Smooth muscle cell (in vitro differentiated cells): ENCODE results near the gene BICD2. TPM values are rescaled to one million over a fixed set of nuclear protein-coding genes. Genes with fewer than 3 reads are reported as not detected.

Experiments
- DNase-seq: peaks from one replicate; lab custom pipeline; 2025; ENCODE audit not compliant: unreplicated experiment; lab: John Stamatoyannopoulos, UW
- H2AFZ ChIP-seq: fragments of 200-600 bp; sonication (generic); 2 replicates; pipeline ENCODE4 v1.6.0; 2016; ENCODE audit warnings: antibody characterized with exemption, low read depth, mild to moderate bottlenecking
- H3F3A ChIP-seq: fragments of 200-600 bp; sonication (generic); 2 replicates; pipeline ENCODE4 v1.6.0; 2017; ENCODE audit warnings: antibody characterized with exemption, low read depth
- H3K27ac ChIP-seq: fragments of 200-600 bp; sonication (generic); 2 replicates; pipeline ENCODE4 v1.5.1; 2016; ENCODE audit warnings: low read depth, mild to moderate bottlenecking
- H3K27me3 ChIP-seq: fragments of 200-600 bp; sonication (generic); 2 replicates; pipeline ENCODE4 v1.6.1; 2016; ENCODE audit warnings: low read depth, mild to moderate bottlenecking
- H3K36me3 ChIP-seq: fragments of 200-600 bp; sonication (generic); 2 replicates; pipeline ENCODE4 v1.5.1; 2016; ENCODE audit warnings: low read depth
- H3K4me1 ChIP-seq: fragments of 200-600 bp; sonication (generic); 2 replicates; pipeline ENCODE4 v1.5.1; 2016; ENCODE audit warnings: low read depth
- H3K4me2 ChIP-seq: fragments of 200-600 bp; sonication (generic); 2 replicates; pipeline ENCODE4 v1.6.0; 2016; ENCODE audit warnings: mild to moderate bottlenecking
- H3K4me3 ChIP-seq: fragments of 200-600 bp; sonication (generic); 2 replicates; pipeline ENCODE4 v1.5.1; 2016; ENCODE audit warnings: mild to moderate bottlenecking
- H3K79me2 ChIP-seq: fragments of 200-600 bp; sonication (generic); 2 replicates; pipeline ENCODE4 v1.6.0; 2016; ENCODE audit warnings: low read depth, mild to moderate bottlenecking
- H3K9ac ChIP-seq: fragments of 200-600 bp; sonication (generic); 2 replicates; pipeline ENCODE4 v1.6.0; 2016; ENCODE audit warnings: low read depth
- H3K9me3 ChIP-seq: fragments of 200-600 bp; sonication (generic); replicated peaks from 2 replicates; pipeline ENCODE4 v1.5.1; 2016; ENCODE audit warnings: low read depth
- H4K20me1 ChIP-seq: fragments of 200-600 bp; sonication (generic); 2 replicates; pipeline ENCODE4 v1.6.0; 2016; ENCODE audit warnings: low read depth
- WGBS: methylation state at CpG from one replicate; pipeline ENCODE4 v1.1.7; 2016; ENCODE audit warnings: low lambda C conversion rate; 5-methylcytosine and 5-hydroxymethylcytosine counted together
- polyA plus RNA-seq: library from polyadenylated mRNA; unstranded; fragments of >200 nt; fragmentation: Nextera tagmentation; extraction: Ambion mirVana; gene quantifications from 2 replicates; pipeline ENCODE4 v1.2.1, GENCODE V29; 2016
- total RNA-seq: library from RNA; depleted of rRNA; stranded (reverse); fragments of >200 nt; gene quantifications from 2 replicates; pipeline ENCODE4 v1.2.3, GENCODE V29; 2014
- TF ChIP-seq, protein P1 (sequence below): fragments of 200-600 bp; sonication (generic); IDR thresholded peaks from 2 replicates; pipeline ENCODE4 v1.5.1; 2017; ENCODE audit warnings: borderline replicate concordance, mild to moderate bottlenecking, antibody characterized with exemption; ENCODE audit not compliant: insufficient read depth, poor library complexity, severe bottlenecking

BICD2 gene
- total and polyA plus RNA-seq, 2 experiments from 2014 or later: 28.1 to 29.1 TPM

DNA sequence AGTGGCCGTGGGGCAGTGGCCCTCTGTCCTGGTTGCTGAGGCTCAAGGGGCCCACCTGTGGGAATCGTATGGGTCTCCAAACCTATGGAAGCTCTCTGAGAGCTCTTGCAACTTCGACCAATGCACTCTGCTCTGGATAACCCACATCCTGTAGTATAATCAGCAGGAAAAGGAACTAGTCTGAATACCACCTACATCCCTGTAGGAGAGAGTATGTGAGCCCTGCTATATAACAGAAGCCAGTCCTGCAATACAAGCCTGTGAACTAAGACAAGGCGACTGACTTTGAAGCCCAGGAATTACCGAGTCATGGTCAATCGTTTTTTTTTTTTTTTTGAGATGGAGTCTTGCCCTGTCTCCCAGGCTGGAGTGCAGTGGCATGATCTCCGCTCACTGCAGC, 29.8 kb upstream of the BICD2 start:
- no peaks in the 10 kb centered on the region for H4K20me1 ChIP-seq
- 86% methylated on average over 7 of the region's 7 CpGs for WGBS

DNA sequence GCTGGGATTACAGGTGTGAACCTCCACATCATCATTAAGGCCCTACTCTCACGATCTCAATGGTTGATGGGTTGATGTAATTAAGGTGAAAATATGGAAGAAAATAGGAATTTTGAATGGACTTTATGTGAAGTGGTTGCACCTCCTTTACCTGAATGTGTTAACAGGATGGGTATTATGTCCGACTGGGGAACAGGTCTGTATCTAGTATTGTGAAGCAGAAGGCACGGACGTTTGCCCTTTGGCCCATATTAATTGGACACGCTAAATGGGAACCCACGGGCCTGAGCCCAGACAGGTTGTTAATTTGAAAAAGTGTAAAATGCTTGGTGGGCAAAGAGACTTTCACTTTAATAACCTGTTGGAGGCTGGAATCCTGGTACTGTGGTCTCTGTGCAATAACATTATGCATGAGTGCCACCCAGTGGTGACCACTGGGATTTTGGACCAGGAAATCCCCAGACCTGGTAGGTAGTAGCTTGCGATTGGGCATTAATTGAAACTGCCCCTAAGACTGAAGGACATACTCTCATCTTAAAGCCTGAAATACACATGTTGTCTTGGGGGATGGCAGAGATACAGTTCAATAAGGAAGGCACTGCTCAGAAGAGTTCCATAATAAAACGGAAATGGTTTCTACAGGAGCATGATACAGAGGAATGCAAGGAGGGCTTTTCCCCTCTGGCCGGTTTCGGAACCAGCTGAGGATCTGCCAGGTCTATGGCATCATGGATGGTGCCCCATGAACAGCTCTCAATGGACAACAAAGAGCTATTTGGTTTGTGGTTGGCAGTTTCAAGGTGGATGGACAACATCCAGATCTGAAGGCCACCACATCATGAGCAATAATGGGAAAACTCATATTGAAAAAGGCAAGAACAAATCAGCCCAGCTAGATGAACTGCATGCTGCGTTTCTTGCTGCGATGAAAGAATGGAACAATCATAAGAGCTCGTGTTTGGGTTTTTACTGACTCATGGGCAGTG, 26.2 kb upstream of the BICD2 start:
- peaks cover 7% of the 10 kb centered on the region for H3K27me3 ChIP-seq
- 55% methylated on average over 13 of the region's 13 CpGs for WGBS
- H3K27ac ChIP-seq: no peak overlapping the region
- peak; percentile 18 for DNase-seq
- H3K4me1 ChIP-seq: no peaks in the 10 kb centered on the region
- no peak overlapping the region for H3K4me2 ChIP-seq
- no peaks in the 10 kb centered on the region for H3K79me2 ChIP-seq
- H3K36me3 ChIP-seq: no peaks in the 10 kb centered on the region
- no peaks in the 10 kb centered on the region for H3F3A ChIP-seq
- no peak overlapping the region for H3K4me3 ChIP-seq
- H3K9ac ChIP-seq: no peak overlapping the region
- no peak overlapping the region for H2AFZ ChIP-seq
- H3K9me3 ChIP-seq: no peaks in the 10 kb centered on the region
- H4K20me1 ChIP-seq: no peaks in the 10 kb centered on the region
- TF ChIP-seq, protein P1, sequence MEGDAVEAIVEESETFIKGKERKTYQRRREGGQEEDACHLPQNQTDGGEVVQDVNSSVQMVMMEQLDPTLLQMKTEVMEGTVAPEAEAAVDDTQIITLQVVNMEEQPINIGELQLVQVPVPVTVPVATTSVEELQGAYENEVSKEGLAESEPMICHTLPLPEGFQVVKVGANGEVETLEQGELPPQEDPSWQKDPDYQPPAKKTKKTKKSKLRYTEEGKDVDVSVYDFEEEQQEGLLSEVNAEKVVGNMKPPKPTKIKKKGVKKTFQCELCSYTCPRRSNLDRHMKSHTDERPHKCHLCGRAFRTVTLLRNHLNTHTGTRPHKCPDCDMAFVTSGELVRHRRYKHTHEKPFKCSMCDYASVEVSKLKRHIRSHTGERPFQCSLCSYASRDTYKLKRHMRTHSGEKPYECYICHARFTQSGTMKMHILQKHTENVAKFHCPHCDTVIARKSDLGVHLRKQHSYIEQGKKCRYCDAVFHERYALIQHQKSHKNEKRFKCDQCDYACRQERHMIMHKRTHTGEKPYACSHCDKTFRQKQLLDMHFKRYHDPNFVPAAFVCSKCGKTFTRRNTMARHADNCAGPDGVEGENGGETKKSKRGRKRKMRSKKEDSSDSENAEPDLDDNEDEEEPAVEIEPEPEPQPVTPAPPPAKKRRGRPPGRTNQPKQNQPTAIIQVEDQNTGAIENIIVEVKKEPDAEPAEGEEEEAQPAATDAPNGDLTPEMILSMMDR: peak; percentile 80

More for the DNA sequence above, 29.8 kb upstream of the BICD2 start:
- H3K9me3 ChIP-seq: no peaks in the 10 kb centered on the region
- no peaks in the 10 kb centered on the region for H3K79me2 ChIP-seq
- no peak overlapping the region for H3K27ac ChIP-seq
- TF ChIP-seq, protein P1: no peak
- H3K4me2 ChIP-seq: no peak overlapping the region
- no peaks in the 10 kb centered on the region for H3F3A ChIP-seq
- no peak for DNase-seq
- no peak overlapping the region for H2AFZ ChIP-seq
- no peak overlapping the region for H3K9ac ChIP-seq
- no peaks in the 10 kb centered on the region for H3K4me1 ChIP-seq
- peaks cover 29% of the 10 kb centered on the region for H3K27me3 ChIP-seq
- H3K36me3 ChIP-seq: no peaks in the 10 kb centered on the region
- H3K4me3 ChIP-seq: no peak overlapping the region

DNA sequence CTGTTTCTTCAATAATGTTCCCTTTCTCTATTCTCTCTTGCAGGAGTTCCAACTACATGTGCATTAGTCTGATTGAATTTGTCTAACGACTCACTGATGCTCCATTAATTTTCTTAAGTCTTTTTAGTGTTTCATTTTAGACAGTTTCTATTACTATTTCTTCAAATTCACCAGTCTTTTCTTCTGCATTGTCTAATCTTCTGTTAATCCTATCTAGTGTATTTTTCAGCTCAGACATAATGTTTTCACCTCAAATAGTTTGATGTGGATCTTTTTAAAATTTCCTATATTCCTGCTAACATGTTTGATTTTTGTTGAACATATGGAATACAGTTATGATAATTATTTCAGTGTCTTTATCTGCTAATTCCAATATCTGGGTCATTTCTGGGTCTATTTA, 21.7 kb upstream of the BICD2 start:
- H4K20me1 ChIP-seq: no peaks in the 10 kb centered on the region
- H3K9ac ChIP-seq: no peak overlapping the region
- H3K4me3 ChIP-seq: no peak overlapping the region
- 69% methylated on average over 1 of the region's 1 CpG for WGBS
- no peaks in the 10 kb centered on the region for H3K36me3 ChIP-seq
- H3K4me2 ChIP-seq: no peak overlapping the region
- no peaks in the 10 kb centered on the region for H3K79me2 ChIP-seq
- H3K4me1 ChIP-seq: no peaks in the 10 kb centered on the region
- H3K27me3 ChIP-seq: no peaks in the 10 kb centered on the region
- no peaks in the 10 kb centered on the region for H3F3A ChIP-seq
- no peak for DNase-seq
- TF ChIP-seq, protein P1: no peak
- H2AFZ ChIP-seq: no peak overlapping the region
- H3K9me3 ChIP-seq: no peaks in the 10 kb centered on the region
- no peak overlapping the region for H3K27ac ChIP-seq
